PC-3 (cell line): ENCODE measurements around the gene TRIAP1. TPM values are rescaled to one million over a fixed set of nuclear protein-coding genes. Genes with fewer than 3 reads are reported as not detected.

Experiments
- ATAC-seq: fragments of 200-7000 bp; cut with Tn5 transposase; 2 replicates; pipeline ENCODE4 v1.9.1; 2020; ENCODE audit warnings: mild to moderate bottlenecking, moderate library complexity
- BruUV-seq: library from RNA; stranded (reverse); fragments of 400-500 nt; replicated peaks from 2 replicates; lab custom pipeline; 2021; lab: Mats Ljungman, UMichigan
- CTCF ChIA-PET: fragments of 300-600 bp; sonication (Branson Sonifier 250); formaldehyde crosslinking; loops from one replicate; lab custom pipeline; 2022; ENCODE audit warnings: antibody characterized with exemption; lab: Charles Lee
- POLR2A ChIA-PET: fragments of 300-600 bp; sonication (Branson Sonifier 250); formaldehyde crosslinking; loops from one replicate; lab custom pipeline; 2022; ENCODE audit warnings: antibody characterized with exemption; ENCODE audit not compliant: unreplicated experiment; lab: Charles Lee
- DNase-seq: peaks from one replicate; pipeline ENCODE4 v3.0.0-alpha.2; 2015
- H2AFZ ChIP-seq: fragments of 300-600 bp; sonication (generic); 2 replicates; pipeline ENCODE4 v1.6.0; 2016; ENCODE audit warnings: antibody characterized with exemption, low read length
- H3F3A ChIP-seq: fragments of 300-600 bp; sonication (generic); one replicate; pipeline ENCODE4 v1.6.0; 2017; ENCODE audit warnings: antibody characterized with exemption, low read length, control low read depth, mild to moderate bottlenecking; ENCODE audit not compliant: unreplicated experiment
- H3K27ac ChIP-seq: fragments of 300-600 bp; sonication (generic); 2 replicates; pipeline ENCODE4 v1.5.1; 2016; ENCODE audit warnings: mild to moderate bottlenecking, low read length
- H3K27me3 ChIP-seq: fragments of 300-600 bp; sonication (generic); 2 replicates; pipeline ENCODE4 v1.6.1; 2016; ENCODE audit warnings: low read length, mixed read lengths
- H3K36me3 ChIP-seq: fragments of 300-600 bp; sonication (generic); 2 replicates; pipeline ENCODE4 v1.6.1; 2016; ENCODE audit warnings: low read depth, mixed run types, low read length, mixed read lengths
- H3K4me1 ChIP-seq: fragments of 300-600 bp; sonication (generic); 2 replicates; pipeline ENCODE4 v1.5.1; 2016; ENCODE audit warnings: low read length; ENCODE audit not compliant: insufficient read depth
- H3K4me2 ChIP-seq: fragments of 300-600 bp; sonication (generic); 2 replicates; pipeline ENCODE4 v1.6.0; 2016; ENCODE audit warnings: low read length
- H3K4me3 ChIP-seq: fragments of 300-600 bp; sonication (generic); 2 replicates; pipeline ENCODE4 v1.5.1; 2016; ENCODE audit warnings: mild to moderate bottlenecking, low read length, mixed read lengths
- H3K79me2 ChIP-seq: fragments of 300-600 bp; sonication (generic); 2 replicates; pipeline ENCODE4 v1.6.1; 2017; ENCODE audit warnings: low read length, mixed read lengths
- H3K9ac ChIP-seq: fragments of 300-600 bp; sonication (generic); 2 replicates; pipeline ENCODE4 v1.6.0; 2016; ENCODE audit warnings: mild to moderate bottlenecking, low read length
- H3K9me2 ChIP-seq: fragments of 300-600 bp; sonication (generic); replicated peaks from 2 replicates; pipeline ENCODE4 v1.6.1; 2016; ENCODE audit warnings: mixed run types, low read length, mixed read lengths
- H3K9me3 ChIP-seq: fragments of 300-600 bp; sonication (generic); 2 replicates; pipeline ENCODE4 v1.6.1; 2016; ENCODE audit warnings: low read length, mixed read lengths
- H4K20me1 ChIP-seq: fragments of 300-600 bp; sonication (generic); 2 replicates; pipeline ENCODE4 v1.6.1; 2016; ENCODE audit warnings: low read length, mixed read lengths
- EZH2 ChIP-seq: fragments of 300-600 bp; sonication (generic); IDR thresholded peaks from one replicate; pipeline ENCODE4 v1.6.1; 2017; ENCODE audit warnings: antibody characterized with exemption, mild to moderate bottlenecking, low read length; ENCODE audit not compliant: unreplicated experiment
- EZH2phosphoT487 ChIP-seq: fragments of 300-600 bp; sonication (generic); IDR thresholded peaks from 2 replicates; pipeline ENCODE4 v1.6.1; 2018; ENCODE audit warnings: mild to moderate bottlenecking, antibody characterized with exemption, low read length, borderline replicate concordance
- intact Hi-C: fragments of 100-400 bp; cut with micrococcal nuclease; formaldehyde crosslinking; loops from 2 replicates; pipeline ENCODE4 v1.9.0; 2023
- total RNA-seq: library from RNA; depleted of rRNA; stranded (reverse); fragments of >200 nt; gene quantifications from 2 replicates; pipeline ENCODE4 v1.2.3, GENCODE V29; 2014
- TF ChIP-seq, protein P1 (sequence below): fragments of 300-600 bp; sonication (generic); conservative IDR thresholded peaks from 2 replicates; pipeline ENCODE4 v1.5.1; 2017; ENCODE audit warnings: antibody characterized with exemption, low read depth, mild to moderate bottlenecking, low read length

TRIAP1 gene
- total RNA-seq, 1 experiment from 2014 or later, result 34.5 TPM

DNA sequence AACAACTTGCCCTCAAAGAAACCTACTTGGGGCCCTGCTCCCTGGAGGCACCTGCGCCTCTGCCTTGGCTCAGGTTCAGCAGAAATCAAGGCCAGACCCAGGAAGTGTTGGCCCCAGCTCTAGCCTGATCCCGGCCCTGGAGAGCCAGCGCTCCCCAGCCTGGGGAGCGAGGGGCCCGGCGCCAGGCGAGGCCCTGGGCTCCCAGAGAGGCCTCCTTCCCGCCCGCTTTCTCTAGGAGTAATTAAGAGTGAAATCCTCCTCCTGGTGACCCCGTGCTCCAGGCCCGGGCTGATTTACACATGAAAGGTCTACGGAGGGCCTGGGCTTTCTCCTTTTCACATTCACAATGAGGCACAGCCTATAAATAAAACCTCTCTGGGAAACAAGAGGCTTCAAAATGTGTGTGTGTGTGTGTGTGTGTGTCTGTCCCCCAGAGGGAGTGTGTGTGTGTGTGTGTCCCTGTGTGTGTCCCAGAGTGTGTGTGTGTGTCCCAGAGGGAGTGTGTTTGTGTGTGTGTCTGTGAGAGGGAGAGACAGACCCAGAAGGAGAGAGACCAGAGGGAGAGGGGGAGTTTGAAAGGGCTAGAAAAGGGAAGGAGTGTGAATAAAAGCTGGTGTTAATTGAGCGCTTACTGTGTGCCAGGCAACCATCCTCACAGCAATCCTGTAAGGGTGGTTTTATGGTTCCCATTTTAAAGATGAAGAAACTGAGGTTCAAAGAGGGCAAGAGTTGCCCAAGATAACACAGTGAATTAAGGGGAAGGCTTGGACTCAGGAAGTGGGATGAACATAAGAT is 32.1 kb downstream of the TRIAP1 start:
- POLR2A ChIA-PET, result no interaction called here

DNA sequence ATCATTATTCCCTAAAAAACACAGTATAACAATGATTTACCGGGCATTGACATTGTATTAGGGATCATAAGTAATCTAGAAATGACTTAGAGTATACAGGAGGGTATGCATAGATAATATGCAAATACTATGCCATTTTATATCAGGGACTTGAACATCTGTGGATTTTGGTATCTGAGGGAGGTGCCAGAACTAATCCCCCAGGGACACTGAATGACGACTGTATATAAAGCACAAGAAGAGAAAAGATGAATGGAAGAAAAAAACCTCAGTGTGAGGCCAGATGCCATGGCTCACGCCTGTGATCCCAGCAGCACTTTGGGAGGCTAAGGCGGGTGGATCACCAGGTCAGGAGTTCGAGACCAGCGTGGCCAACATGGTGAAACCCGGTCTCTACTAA is 33.8 kb downstream of the TRIAP1 start:
- Histone ChIP-seq H3K9me2 (no peaks in the 10 kb centered on the region), H3K27ac (no peak overlapping the region), H3K4me1 (no peaks in the 10 kb centered on the region), H3F3A (no peaks in the 10 kb centered on the region), H3K79me2 (no peaks in the 10 kb centered on the region), H3K36me3 (no peaks in the 10 kb centered on the region), H2AFZ (no peak overlapping the region), H3K9me3 (no peaks in the 10 kb centered on the region), H3K4me3 (no peak overlapping the region), H4K20me1 (no peaks in the 10 kb centered on the region), H3K4me2 (no peak overlapping the region), H3K9ac (no peak overlapping the region), H3K27me3 (no peaks in the 10 kb centered on the region)
- ATAC-seq, result no peak
- DNase-seq, result no peak
- CTCF ChIA-PET, result no interaction called here
- intact Hi-C loops, result no loop called here
- BruUV-seq, result no TSS peak
- POLR2A ChIA-PET, result no interaction called here
- TF ChIP-seq, protein P1, sequence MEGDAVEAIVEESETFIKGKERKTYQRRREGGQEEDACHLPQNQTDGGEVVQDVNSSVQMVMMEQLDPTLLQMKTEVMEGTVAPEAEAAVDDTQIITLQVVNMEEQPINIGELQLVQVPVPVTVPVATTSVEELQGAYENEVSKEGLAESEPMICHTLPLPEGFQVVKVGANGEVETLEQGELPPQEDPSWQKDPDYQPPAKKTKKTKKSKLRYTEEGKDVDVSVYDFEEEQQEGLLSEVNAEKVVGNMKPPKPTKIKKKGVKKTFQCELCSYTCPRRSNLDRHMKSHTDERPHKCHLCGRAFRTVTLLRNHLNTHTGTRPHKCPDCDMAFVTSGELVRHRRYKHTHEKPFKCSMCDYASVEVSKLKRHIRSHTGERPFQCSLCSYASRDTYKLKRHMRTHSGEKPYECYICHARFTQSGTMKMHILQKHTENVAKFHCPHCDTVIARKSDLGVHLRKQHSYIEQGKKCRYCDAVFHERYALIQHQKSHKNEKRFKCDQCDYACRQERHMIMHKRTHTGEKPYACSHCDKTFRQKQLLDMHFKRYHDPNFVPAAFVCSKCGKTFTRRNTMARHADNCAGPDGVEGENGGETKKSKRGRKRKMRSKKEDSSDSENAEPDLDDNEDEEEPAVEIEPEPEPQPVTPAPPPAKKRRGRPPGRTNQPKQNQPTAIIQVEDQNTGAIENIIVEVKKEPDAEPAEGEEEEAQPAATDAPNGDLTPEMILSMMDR, result no peak
- TF ChIP-seq EZH2, result no peak
- TF ChIP-seq EZH2phosphoT487, result no peak

More for the DNA sequence above, 32.1 kb downstream of the TRIAP1 start:
- no peak overlapping the region for H3K4me2 ChIP-seq
- intact Hi-C loops, result no loop called here
- ATAC-seq, result no peak
- H3F3A ChIP-seq, result no peaks in the 10 kb centered on the region
- no peaks in the 10 kb centered on the region for H3K9me2 ChIP-seq
- H4K20me1 ChIP-seq, result no peaks in the 10 kb centered on the region
- no peak overlapping the region for H3K9ac ChIP-seq
- no peaks in the 10 kb centered on the region for H3K9me3 ChIP-seq
- no TSS peak for BruUV-seq
- TF ChIP-seq EZH2, result no peak
- TF ChIP-seq EZH2phosphoT487, result no peak
- TF ChIP-seq, protein P1, result no peak
- no peak overlapping the region for H3K4me3 ChIP-seq
- CTCF ChIA-PET, result no interaction called here
- no peaks in the 10 kb centered on the region for H3K36me3 ChIP-seq
- H3K79me2 ChIP-seq, result no peaks in the 10 kb centered on the region
- DNase-seq, result no peak
- no peaks in the 10 kb centered on the region for H3K4me1 ChIP-seq
- no peak overlapping the region for H3K27ac ChIP-seq
- no peak overlapping the region for H2AFZ ChIP-seq
- no peaks in the 10 kb centered on the region for H3K27me3 ChIP-seq

DNA sequence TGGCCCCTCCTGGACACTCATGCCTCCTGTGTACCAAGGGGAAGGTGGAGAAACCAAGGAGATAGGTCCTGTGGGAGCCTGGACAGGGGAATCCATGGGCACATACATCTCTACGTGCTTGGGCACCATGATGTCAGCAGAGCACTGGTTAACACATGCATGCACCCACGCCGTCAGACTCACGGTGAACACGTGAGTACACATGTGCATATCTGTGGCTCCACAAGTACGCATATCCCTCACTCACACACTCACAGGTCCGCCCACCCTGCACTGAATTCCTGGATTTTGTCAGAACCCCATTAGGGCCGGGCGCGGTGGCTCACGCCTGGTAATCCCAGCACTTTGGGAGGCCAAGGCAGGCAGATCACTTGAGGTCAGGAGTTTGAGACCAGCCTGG is 37.4 kb downstream of the TRIAP1 start:
- no peaks in the 10 kb centered on the region for H3K9me3 ChIP-seq
- TF ChIP-seq, protein P1, result no peak
- TF ChIP-seq EZH2phosphoT487 (no peak), EZH2 (no peak)
- intact Hi-C loops, result no loop called here
- H3K9me2 ChIP-seq, result no peaks in the 10 kb centered on the region
- H3K36me3 ChIP-seq, result no peaks in the 10 kb centered on the region
- H3K27me3 ChIP-seq, result no peaks in the 10 kb centered on the region
- no peak overlapping the region for H3K27ac ChIP-seq
- ATAC-seq, result no peak
- H3K79me2 ChIP-seq, result no peaks in the 10 kb centered on the region
- H3K9ac ChIP-seq, result no peak overlapping the region
- no peak overlapping the region for H3K4me3 ChIP-seq
- CTCF ChIA-PET, result no interaction called here
- H3F3A ChIP-seq, result no peaks in the 10 kb centered on the region
- no peak for DNase-seq
- H3K4me1 ChIP-seq, result no peaks in the 10 kb centered on the region
- no peak overlapping the region for H2AFZ ChIP-seq
- BruUV-seq, result no TSS peak
- H4K20me1 ChIP-seq, result no peaks in the 10 kb centered on the region
- POLR2A ChIA-PET, result no interaction called here
- no peak overlapping the region for H3K4me2 ChIP-seq
